Measurements from ENCODE around the gene LMAN1L.

LMAN1L gene

DNA sequence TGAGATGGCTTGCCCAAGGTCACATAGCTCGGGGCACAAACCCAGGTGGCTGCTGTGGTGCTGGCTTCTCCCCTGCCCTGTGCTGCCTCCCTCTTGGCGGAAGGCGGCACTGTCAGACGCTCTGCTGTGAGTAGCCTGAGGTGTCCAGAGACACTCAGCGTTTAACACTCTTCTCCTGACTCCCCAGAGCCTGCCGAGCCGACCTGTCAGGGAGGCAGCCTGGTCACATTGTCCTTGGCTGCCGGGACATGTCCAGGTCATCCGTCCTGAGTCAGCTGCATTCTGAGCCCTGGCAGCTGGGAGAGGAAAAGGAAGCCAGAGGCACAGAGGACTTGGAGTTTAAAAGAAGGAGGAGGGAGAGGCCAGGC lies 4.7 kb downstream of the LMAN1L start:
- DNase-seq, result no peak

DNA sequence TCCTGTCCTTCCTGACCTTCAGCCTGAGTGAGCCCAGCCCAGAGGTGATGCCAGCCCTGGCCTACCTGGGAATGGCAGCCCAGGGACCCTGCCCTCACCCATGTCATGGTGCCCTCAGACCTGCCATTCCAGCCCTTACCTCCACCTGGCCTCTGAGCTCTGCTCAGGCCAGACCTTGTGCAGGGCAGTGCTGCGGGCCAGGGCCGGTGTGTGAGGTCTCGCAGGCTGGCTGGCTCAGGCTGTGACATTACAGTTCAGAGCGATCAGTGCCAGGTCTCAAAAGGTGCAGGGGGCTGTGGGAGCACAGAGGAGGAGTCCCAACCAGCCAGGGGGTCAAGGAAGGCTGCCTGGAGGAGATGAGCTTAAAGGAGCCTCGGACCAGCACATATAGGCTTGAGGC lies 7.4 kb downstream of the LMAN1L start:
- no peak for DNase-seq

DNA sequence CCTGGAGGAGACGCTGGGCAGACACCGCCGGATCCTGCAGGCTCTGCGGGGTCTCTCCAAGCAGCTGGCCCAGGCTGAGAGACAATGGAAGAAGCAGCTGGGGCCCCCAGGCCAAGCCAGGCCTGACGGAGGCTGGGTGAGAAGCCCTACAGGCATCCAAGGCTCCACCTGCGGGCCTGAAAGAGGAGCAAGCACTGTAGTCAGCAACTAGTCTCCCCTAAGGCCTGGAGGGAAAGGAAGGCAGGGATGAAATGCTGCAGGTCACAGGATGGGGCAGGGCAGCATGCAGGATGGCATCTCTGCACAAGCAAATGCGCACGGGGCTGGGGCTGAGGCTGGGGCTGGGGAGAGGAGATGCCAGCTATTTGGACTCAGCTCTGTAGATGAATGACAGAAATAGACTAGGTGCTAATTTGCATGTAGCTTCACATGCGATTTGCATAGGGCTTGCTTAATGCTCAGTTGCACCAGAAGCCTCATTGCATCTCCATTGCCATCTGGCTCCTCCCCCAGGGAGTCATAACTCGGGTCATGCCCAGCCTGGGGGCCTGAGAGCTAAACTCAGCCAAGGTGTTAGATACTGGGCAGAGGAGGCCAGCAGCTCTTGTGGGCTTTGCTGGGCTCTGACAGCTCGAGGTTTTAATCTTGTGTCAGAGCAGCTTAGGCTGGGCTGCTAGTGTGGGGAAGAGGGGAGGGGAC lies 8.6 kb downstream of the LMAN1L start:
- no peak for DNase-seq

DNA sequence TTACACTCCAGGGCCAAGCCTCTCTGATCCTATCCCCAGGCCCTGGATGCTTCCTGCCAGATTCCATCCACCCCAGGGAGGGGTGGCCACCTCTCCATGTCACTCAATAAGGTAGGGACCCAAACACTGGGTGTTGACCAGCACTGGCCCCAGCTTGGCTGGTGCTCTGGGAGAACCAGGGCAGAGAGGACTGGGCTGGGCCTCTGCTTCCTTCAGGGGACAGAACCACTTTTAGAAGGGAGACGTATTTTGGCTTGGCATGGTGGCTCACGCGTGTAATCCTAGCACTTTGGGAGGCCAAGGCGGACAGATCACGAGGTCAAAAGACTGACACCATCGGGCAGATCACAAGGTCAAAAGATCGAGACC lies 9.1 kb downstream of the LMAN1L start:
- DNase-seq, result no peak

DNA sequence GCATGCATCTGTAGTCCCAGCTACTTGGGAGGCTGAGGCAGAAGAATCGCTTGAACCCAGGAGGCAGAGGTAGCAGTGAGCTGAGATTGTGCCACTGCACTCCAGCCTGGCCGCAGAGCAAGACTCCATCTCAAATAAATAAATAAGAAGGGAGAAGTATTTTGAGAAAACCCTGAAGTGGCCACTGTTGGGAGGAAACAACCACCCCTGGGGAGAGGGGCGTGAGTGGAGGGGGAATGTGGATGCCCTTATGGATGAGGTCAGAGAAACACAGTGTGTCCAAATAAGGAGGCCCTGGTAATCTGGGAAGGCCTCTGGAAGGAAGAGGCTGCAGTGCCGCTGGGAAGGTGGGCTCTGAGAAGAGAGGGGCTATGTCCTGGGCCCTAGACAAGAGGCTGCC lies 9.6 kb downstream of the LMAN1L start:
- DNase-seq, result no peak

DNA sequence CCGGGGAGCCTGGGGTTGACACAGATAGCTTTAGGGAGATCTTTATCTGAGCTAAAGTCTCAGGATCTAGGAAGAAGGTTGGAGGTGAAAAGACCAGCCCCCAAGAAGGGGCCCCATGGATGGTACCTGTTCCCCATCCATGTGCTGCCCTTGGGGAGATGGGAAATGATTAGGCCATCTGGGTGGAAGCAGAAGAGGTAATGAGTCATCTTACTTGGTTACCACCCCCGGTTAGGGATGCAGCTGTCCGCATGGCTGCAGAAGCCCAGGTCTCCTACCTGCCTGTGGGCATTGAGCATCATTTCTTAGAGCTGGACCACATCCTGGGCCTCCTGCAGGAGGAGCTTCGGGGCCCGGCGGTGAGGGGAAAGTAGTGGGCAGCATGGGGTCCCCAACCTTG lies 10.7 kb downstream of the LMAN1L start:
- no peak for DNase-seq

DNA sequence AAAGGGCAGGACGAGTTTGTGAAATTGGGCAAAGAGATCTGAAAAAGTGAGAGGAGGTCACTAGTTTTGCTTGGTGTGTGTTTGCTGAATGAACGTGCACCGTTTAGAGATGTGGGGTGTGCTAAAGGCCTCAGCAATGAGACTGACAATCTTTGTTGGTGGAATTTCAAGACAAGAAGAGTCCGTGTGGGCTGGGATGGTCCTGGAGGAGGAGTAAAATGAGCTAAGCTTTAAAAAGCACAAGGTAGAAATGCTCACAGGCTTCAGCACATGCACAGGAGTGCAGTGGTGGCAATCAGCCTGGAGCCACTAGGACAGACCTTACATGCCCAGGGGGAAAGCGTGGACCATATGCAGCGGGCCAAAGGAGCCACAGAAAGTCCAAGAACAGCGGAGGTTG lies 12.3 kb downstream of the LMAN1L start:
- DNase-seq, result no peak

DNA sequence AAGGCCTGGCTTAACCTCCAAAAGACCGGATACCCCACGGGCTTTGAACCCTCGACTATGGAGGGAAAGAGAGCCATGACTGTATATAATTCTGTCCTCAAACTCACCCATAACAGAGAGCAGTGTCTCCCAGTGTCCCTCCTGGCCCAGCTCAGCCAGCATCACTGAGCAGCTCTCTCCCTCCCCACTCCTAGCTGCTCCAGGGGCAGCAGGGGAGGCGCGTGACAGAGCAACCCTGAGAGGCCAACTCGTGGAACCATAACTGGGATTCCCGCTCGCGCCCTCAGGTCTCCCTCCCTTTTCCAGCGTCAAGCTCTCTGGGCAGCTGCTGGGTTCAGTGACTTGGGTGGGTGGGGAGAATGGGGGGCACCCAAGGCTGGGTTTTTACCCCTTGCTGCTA lies 13.2 kb downstream of the LMAN1L start:
- no peak for DNase-seq

DNA sequence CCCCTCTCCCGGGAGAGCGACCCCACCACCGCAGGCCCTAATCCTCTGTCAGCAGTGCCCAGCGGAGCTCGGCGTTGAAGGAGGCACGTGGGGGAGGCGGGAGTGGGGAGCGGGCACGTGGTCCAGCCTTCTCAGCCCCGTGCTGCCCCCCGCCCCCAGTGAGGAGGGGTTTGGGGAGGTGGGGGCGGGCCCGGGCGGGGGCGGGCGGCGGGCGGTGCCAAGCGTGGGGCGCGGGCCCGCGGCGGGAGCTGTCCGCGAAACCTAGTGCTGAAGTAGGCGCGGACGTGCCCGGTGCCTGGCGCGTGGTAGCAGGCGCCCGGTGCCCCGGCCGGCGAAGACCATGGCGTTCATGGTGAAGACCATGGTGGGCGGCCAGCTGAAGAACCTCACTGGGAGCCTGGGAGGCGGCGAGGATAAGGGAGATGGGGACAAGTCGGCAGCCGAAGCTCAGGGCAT lies 13.8 kb downstream of the LMAN1L start, which contains the start of gene CPLX3:
Gene CPLX3, plus strand, starts transcription at position 264 of the 456 bp plus-strand sequence. Its CDS starts 77 bp downstream, at position 341.
- no peak for DNase-seq

DNA sequence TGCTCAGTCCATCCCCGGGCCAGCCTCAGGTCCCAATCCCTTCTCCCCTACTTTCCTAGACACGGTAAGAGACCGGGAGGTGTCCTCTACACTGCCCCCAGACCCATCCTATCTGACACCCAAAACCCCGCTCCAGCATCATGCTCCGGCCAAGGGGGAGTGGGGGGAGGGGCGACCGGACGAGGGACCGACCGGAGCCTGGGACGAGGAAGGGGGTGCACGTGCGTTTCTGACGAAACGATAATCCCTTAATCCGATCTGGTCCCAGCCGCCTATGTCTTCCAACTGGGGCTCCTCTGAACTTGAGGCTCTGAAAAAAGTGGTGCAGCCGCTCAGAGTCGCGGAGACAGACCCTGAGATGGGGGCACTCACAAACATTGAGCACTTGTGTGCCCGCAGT lies 14.3 kb downstream of the LMAN1L start:
- no peak for DNase-seq

DNA sequence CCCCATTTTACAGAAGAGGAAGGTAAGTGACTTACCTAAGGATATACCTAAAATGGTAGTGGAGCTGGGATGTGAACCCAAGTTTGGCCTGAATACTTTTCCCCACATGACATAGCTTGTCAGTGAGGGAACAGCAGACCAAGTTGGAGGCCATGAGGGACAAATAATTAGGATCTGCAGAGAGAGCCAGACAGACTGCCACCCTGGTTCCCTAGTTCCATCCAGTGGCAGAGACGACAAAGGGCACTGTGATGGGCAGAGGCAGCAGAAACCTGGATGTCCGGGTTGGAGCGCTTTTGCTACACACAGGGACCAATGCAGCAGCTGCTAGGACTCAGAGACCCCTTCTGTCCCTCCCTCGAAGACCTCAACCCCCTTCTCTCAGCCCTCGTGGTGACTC lies 15.0 kb downstream of the LMAN1L start:
- DNase-seq, result no peak

DNA sequence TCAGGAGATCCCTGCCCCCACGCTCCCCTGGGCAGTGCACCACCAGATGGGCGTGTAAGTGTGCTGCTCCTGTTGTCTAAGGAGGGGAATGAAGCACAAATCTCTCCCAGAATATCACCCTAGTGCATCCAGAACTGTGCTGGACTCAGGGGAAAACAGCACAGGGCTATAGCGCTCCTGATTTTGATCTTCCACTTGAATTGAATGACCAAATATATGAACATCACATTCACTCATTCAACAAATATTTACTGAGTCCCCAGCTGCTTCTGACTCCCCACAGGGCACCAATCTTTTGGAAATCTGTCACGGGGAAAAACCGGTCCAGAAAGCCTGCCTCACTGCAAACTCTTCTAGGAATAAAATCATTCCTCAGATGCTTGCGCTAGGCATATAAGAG lies 16.2 kb downstream of the LMAN1L start:
- no peak for DNase-seq

DNA sequence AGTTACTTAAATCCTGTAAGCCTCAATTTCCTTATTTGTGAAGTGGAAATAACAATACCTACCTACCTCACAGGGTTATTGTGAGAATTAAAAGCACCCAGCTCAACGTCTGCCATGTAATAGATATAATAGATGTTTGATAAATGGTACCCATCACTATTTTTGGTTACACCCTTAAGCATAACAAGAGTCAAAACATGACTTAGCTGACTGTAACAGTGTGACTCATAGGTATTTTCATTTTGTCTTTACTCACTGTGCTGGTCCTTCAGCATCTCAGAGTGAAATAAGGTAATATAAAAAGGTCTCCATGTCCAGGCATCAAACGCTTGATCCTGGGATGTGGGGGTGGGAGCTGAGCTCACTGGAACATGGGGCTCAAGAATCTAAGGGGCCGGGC lies 16.9 kb downstream of the LMAN1L start:
- no peak for DNase-seq

DNA sequence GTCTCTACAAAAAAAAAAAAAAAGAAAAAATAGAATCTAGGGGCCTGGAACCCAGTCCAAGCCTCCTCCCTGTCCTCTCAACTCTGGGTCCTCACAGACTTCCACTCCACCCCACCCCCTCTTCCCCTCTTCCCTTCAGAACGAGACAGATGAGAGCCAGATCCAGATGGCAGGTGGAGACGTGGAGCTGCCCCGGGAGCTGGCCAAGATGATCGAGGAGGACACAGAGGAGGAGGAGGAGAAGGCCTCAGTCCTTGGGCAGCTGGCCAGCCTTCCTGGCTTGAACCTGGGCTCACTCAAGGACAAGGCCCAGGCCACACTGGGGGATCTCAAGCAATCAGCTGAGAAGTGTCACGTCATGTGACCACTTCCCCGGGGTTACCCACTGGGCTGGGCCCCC lies 17.4 kb downstream of the LMAN1L start:
- no peak for DNase-seq

DNA sequence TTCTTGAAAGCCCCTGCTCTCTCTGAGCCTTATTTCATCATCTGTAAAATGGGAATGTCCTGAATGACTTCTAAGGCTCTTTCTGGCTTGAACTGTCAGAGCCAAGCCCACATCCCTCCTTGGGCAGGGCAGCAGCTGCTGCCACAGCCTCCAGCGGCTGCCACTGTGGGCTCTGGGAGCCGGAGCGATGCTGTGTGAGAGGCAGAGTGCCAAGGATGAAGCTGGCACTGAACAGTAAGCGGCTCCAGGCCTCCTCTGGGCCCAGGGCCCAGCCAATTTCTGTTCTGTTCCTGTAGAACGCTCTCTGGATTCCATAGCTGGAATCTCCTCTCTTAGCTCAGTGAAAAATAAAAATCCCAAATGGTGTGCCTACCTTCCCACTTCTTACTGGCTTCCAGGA lies 18.2 kb downstream of the LMAN1L start:
- peak; percentile 5 for DNase-seq

DNA sequence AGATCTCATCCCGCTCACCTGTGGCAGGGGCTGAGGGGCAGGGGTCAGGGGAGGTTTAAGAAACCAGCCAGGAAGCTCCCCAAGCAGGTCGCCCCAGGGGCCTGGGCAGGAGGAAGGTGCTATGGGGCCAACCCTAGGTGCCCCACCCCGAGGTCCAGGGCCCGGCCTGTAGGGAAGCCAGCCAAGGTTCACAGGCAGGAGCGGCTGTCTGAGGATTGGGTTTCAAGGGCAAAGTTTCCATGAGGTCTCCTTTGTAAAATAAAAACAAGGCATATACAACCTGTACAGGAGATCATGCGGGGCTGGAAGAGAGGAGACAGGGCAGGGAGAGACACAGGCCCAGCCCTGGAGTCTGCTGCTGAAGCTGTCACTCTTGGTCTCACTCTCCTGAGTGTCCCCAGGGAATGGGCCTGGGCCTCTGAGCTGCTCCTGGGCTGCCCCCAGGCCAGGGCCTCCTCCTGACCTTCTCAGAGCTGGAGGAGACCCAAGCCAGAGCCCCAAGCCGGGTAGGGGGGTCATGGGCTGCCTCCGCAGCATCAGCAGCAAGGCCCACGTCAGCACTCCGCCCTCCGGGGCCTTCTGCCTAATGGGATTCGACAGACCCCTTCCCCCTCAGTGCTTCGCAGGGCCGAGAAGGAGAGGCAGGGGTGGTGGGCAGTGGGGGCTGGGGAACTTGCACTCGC lies 19.3 kb downstream of the LMAN1L start:
- no peak for DNase-seq

DNA sequence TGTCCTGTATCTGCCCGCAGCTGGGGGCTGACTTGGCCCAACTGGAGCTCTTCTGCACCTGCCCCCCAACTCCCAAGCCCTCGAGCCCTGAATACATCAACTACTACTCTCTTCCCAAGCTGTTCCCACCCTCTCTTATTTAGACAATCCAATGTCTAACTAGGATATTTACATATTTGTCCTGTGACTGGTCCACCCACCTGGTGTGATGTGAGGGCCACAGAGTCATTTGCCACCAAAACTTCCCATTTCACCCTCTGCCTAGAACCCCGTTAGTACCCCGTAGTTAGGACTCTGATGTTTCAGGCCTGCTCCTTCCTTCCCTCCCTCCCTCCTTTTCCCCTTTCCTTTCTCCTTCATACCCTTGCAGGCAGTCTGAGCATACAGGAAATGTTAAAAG lies 20.2 kb downstream of the LMAN1L start:
- DNase-seq, result no peak

DNA sequence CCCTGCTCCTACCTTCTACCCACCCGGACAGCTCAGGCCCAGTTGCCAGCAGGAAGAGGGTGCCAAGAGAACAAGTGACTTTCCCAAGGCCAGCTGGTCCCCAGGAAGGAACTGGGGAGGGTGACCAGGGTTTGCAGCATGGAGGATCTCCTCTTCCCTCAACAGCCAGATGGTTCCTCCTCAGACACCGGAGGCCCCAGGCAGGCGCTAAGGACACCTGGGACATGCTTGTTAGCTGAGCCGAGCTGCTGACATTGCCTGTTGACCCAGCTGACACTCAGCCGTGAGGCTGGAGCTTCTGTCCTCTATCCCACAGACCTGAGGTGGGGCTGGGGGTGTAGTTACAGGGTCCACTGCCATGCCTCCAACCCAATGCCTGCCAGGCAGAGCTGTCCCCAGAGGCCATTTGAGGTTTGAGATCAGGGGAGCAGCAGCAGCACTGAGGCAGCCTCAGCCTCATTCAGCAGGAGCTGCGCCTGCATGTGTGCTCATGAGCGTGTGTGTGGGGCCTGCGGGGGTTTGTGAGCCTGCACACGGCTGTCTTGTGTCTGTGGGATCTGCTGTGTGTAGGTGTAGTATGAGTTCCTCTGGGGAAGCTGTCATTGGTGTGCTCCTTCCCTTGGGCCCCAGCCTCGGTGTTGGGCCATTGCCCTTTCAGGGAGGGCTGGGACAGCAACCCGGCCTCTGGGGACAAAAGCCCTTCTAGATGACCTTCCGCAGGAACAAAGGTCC lies 20.9 kb downstream of the LMAN1L start:
- DNase-seq, result no peak

DNA sequence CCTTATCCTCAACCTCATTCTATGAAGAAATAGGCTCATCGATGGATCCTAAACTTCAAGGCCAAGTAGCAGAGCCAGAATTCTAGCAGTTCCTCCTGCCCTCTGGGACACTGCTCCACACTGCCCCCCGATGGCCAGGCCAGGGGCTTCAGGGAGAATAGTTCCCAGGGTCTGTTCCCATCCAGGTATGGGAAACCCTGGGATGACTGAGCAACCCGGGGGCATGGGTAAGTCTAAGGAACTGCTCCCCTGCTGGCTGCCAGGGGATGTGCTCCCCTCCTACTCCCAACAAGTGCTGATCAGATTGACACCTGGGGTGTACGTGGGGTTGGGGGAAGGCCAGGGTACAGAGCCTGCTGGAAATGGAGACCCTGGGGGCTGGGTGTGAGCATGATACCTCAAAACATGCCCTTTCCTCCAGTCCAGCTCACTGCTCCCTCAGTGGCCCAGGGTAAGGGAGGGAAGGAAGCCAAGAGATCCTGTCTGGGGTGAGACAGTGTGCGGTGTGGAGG lies 22.7 kb downstream of the LMAN1L start:
- peak; percentile 5 for DNase-seq

DNA sequence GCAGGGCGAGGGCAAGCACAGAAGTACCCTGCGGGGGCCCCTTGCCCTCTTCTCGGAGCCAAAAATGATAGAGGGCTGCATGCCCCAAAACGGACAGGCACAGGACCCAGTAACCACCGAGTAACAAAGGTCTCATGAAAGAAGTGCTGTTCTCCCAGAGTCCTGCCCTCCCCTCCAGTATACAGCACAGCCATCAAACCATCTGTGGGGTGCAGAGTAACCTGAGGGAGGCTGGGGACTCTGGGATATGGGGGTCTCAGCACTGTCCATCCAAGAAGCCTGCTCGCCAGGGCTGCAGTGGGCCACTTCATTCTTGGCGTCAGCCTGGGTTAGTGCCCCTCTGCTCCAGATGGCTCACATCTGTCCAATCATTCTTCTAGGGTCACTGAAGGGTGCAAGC lies 24.2 kb downstream of the LMAN1L start:
- no peak for DNase-seq

DNA sequence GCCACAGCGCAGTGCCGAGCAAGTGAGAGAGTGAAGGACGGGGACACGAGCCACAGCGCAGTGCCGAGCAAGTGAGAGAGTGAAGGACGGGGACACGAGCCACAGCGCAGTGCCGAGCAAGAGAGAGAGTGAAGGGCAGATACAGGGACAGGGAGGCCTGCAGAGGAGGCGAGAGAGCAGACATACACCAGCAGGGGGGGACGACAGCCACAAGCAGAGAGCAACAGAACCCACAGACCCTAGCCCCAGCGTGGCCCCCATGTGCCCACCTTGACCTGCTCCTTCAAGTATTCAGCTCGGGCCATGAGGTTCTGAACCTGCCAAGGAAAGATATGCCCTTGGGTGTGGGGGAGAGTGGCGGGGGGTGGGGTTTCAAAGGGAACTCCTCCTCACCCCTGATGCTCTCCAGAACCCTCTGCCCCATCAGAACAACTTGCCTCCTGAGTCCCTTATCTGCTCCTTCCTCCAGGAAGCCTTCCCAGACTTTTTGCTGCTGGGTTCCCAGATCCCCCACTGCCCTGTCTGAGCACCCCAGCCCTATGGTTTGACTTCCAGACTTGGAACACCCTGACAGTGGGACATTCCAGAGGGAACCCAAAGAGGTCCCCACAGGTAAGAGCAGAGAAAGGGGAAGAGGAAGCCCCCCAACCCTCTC lies 25.0 kb downstream of the LMAN1L start:
- DNase-seq, result no peak

DNA sequence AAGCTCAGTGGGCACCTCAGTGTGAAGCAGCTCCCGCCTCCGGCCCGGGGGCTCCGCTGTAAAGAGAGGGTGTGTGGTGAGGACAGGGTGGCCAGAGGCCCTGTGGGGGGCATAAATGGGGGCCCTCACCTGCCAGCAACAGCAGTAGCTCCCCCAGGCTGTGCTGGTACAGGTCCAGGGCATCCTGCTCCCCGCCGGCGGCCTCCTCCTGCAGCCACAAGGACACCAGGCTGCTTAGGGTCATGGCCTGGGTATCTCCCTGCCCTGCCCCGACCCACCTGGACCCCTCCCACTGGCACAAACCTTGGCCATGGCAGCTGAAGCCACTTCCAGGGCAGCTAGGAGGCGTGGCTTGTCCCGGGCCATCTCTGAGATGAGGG lies 25.5 kb downstream of the LMAN1L start:
- DNase-seq, result no peak

DNA sequence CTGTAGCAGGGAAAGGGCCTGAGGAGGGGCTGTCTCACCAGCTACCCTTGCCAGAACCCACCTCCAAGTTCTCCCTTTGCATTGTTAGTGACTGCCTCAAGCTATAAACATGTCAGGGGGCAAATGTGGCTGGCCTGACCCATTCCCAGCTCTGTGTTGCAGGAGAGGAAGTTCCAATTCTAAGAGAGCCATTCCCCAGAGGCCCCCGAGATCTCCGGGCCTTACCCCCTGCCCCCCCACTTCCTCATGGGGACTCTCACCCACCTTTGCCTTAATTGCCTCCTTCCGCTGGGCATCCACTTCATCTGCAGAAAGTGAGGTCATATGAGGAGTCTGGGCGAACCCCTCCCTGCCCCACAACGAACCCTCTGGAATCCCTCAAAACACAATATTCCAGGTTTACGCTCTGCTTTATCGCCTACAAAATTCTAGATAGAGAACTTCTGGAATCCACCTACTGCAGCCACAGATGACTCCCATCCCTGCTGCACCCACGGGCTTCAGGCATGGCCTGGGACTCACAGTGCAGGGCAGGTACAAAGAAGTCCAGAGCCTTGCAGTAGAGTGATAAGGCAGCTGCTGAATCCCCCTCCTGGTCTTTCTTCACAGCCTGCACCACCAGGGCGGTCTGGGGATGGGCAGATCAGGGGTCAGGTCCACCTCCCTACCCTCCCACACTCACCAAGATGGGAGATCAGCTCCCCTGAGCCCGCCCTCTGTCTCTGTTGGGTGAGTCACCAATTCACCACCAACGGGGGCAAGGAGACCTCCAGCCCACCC lies 26.3 kb downstream of the LMAN1L start:
- DNase-seq, result no peak

Data from NCI-H1092 treated with DMSO at 0.1 percent for 48 hours (cell line).